Measurements from ENCODE around the gene NFIB.

Gene NFIB

GRCh38 chr9:14119694-14120514 lies 194.0 kb downstream of the NFIB start:
- no peak for DNase-seq

- no peak for DNase-seq
Observed at GRCh38 chr9:14112226-14112625, 201.7 kb downstream of the NFIB start.

GRCh38 chr9:14111696-14112095 lies 202.2 kb downstream of the NFIB start:
- no peak for DNase-seq

GRCh38 chr9:14107977-14108376 lies 206.0 kb downstream of the NFIB start:
- no peak for DNase-seq

- DNase-seq: no peak
Observed at GRCh38 chr9:14107495-14107894, 206.4 kb downstream of the NFIB start.

- no peak for DNase-seq
Observed at GRCh38 chr9:14106699-14107098, 207.2 kb downstream of the NFIB start.

GRCh38 chr9:14104496-14104895 lies 209.4 kb downstream of the NFIB start:
- DNase-seq: no peak

GRCh38 chr9:14103115-14103514 lies 210.8 kb downstream of the NFIB start:
- DNase-seq: no peak

GRCh38 chr9:14099737-14100136 lies 214.2 kb downstream of the NFIB start:
- no peak for DNase-seq

GRCh38 chr9:14098486-14099180 lies 215.3 kb downstream of the NFIB start:
- no peak for DNase-seq

GRCh38 chr9:14097666-14098415 lies 216.1 kb downstream of the NFIB start:
- no peak for DNase-seq

GRCh38 chr9:14097215-14097614 lies 216.7 kb downstream of the NFIB start:
- no peak for DNase-seq

GRCh38 chr9:14096258-14096922 lies 217.6 kb downstream of the NFIB start:
- no peak for DNase-seq

GRCh38 chr9:14095277-14095676 lies 218.7 kb downstream of the NFIB start:
- DNase-seq: no peak

GRCh38 chr9:14094491-14094890 lies 219.4 kb downstream of the NFIB start:
- no peak for DNase-seq

GRCh38 chr9:14092344-14092743 lies 221.6 kb downstream of the NFIB start:
- no peak for DNase-seq

GRCh38 chr9:14089051-14089803 lies 224.7 kb downstream of the NFIB start:
- no peak for DNase-seq

GRCh38 chr9:14087576-14087975 lies 226.4 kb downstream of the NFIB start:
- no peak for DNase-seq

GRCh38 chr9:14086495-14086894 lies 227.4 kb downstream of the NFIB start:
- DNase-seq: no peak

- no peak for DNase-seq
Observed at GRCh38 chr9:14085810-14086209, 228.1 kb downstream of the NFIB start.

- no peak for DNase-seq
Observed at GRCh38 chr9:14084867-14085266, 229.1 kb downstream of the NFIB start.

All from anterior cingulate cortex (tissue), 58 donors.